Limb (tissue), 2 donors: Measurements from ENCODE around the gene ADGRG6.
"Not testable (repeated sequence)": the region's sequence is repeated elsewhere in the genome, so short reads cannot be mapped to it uniquely, and the experiment has no call there.

Experiments
- DNase-seq, 2 donors: peaks; one replicate each; pipeline ENCODE4 v3.0.0-alpha.2; 2016; ENCODE audit errors: extremely low spot score in 2 of 2

The ADGRG6 gene

GRCh38 chr6:142301651-142302391 is at the start of gene ADGRG6:
TSS of gene ADGRG6 (plus strand) at chr6:142302007. CDS start at chr6:142302330, 323 bp downstream.
- DNase-seq: peak in 1 of 2 donors; percentile 69

- no peak for DNase-seq
Observed at GRCh38 chr6:142254513-142254912, 47.3 kb upstream of the ADGRG6 start.

DNA sequence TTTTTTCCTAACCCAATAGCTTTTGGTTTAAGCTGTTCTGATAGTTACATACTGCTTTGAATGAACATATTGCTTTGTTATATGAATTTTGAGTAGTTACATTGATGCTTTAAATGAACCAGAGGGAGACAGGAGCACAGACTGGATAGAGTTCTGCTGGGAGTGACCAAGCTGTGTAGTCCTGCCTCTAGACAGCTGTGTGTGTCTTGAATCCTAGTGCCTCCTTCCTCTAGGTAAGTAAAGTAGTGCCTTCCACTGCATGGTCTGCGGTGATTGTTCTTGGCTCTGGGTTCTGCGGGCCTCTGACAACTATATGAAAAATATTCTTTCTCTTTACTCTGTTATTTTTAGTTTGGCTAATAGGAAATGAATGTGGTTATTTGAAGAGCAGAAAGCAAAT is 46.0 kb upstream of the ADGRG6 start:
- no peak for DNase-seq

GRCh38 chr6:142258305-142258704 is 43.5 kb upstream of the ADGRG6 start:
- DNase-seq: no peak

GRCh38 chr6:142258757-142259156 is 43.0 kb upstream of the ADGRG6 start:
- DNase-seq: no peak

- no peak for DNase-seq
Observed at GRCh38 chr6:142260748-142261147, 41.1 kb upstream of the ADGRG6 start.

- DNase-seq: no peak
Observed at GRCh38 chr6:142262231-142262630, 39.6 kb upstream of the ADGRG6 start.

DNA sequence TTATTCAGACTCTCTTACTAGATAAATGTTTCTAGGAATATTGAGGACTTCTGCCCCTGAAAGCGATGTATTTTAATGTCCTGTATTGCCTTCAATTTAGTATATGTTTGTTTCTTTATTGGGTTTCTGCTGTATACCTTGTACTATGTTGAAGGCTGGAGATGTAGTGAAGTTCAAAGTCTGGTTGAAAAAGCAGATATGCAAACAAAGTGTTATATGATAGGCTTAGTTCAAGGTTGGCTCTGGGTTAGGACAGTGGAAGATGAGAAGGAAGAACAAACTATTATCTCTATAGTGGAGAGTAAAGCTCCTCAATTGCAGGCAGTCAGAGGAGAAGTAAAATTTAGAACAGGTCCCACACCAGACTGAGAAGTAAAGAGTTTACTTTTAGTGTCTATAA is 36.3 kb upstream of the ADGRG6 start:
- no peak for DNase-seq

- no peak for DNase-seq
Observed at GRCh38 chr6:142266060-142266459, 35.7 kb upstream of the ADGRG6 start.

GRCh38 chr6:142271476-142271875 is 30.3 kb upstream of the ADGRG6 start:
- no peak for DNase-seq

- no peak for DNase-seq
Observed at GRCh38 chr6:142274656-142275055, 27.2 kb upstream of the ADGRG6 start.

DNA sequence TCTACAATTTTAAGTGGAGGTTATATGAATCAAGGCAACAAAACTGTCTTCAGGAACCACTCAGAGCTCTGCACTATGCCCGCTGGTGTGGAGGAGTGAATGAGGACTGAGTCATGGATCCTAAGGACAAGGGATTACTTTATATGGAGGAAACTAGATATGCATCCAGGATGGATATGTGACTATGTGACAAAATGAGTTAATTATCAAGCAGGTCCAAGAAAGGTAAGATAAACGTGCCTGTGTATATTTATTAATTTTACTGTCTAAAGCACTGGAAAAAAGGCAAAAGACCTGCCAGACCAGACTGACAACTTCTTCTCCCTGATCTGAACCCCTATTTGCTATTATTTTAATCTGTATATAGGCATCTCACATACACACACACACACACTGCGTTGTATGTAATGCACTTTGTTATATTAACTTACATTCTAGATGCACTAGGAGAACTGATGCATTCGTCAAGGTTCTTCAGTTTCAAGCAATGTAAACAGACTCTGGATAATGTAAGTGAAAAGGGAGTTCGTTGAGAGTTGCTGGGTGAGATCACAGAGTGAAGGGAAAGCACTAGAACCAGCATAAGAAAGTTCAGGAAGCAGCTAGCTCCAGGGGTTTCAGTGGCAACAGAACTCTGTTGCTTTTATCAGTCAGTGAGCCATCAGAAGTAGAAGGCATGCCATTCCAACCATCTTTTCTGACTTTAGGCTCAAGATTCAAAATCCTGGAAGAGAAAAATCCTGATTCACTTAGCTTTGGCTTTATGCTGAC is 26.4 kb upstream of the ADGRG6 start:
- DNase-seq: no peak

GRCh38 chr6:142276256-142276655 is 25.6 kb upstream of the ADGRG6 start:
- no peak for DNase-seq

DNA sequence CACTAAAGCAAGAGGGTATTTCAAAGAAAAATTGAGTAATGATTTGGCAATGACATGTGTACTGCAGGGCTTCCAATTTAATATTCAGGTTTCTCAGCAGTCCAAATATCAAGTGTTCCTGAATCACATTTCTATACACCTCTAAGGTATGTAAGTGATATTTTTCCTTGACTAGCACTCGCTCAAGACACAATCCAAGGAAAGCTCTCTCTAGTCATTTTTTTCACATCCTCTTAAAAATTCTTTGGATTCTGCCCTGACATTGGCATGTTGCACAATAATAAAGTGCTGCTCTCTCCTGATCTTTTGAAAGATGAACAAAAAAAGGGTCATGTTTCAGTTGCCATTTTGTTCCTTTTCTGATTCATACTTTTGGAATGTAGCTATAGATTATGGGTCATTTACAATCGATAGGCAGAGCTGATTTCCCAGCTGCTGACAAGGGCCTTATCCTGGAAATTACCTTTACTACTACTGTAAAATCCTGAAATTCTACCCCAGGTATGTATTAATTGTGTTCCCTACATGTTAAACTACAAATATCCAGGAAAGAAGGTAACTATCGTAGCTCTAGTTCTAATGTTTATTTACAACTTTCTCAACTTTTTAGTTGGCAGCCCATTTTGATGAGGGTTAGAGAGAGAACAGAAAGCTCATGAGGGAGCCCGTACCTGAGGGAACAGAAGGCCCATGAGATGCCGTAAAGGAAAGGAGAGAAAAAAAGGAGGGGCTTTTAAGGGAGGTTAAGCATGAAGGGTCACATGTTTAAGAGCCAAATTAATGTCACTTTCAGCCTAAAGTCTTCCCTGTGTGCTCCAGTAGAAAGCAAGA is 22.2 kb upstream of the ADGRG6 start:
- DNase-seq: no peak

DNA sequence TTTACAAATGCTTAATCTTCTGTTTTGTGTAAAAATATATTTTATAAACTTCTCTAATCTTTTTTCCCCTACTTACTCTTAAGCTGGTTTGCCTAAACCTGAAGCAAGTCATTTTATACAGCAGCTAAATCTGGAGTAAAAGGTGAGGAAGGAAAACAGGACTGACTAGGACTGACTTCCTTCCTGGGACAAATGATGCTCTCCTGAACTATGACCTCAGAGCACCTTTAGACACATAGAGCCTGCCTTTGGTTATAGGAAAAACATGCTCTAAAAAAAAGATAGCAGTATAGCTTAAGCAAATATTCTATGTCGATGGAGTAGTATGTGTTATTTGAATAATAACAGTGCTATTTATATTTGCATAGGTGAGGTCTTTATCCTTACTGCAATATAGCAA is 21.5 kb upstream of the ADGRG6 start:
- no peak for DNase-seq

GRCh38 chr6:142280927-142281326 is 20.9 kb upstream of the ADGRG6 start:
- DNase-seq: no peak

- not testable (repeated sequence) for DNase-seq
Observed at GRCh38 chr6:142283138-142283537, 18.7 kb upstream of the ADGRG6 start.

DNA sequence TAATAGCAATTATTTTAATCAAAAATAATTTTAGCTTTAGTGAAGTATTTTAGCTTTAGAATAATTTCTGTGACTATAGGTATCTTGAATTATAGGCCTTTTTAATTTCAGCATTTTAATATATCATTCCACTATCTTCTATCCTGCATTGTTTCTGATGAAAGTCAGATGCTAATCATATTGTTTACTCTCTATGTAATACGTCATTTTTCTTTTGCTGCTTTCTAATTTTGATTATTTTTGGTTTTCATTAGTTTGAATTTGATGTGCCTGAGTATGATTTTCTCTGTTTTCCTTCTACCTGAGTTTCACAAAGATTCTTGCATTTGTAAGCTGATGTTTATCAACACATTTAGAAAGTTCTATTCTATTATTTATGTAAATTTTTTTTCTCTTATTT is 17.4 kb upstream of the ADGRG6 start:
- no peak for DNase-seq

GRCh38 chr6:142285235-142286087 is 16.3 kb upstream of the ADGRG6 start:
- DNase-seq: no peak

GRCh38 chr6:142286088-142286409 is 15.8 kb upstream of the ADGRG6 start:
- no peak for DNase-seq

- no peak for DNase-seq
Observed at GRCh38 chr6:142289687-142290086, 12.1 kb upstream of the ADGRG6 start.
